ENCODE measurements around the gene ASTN2. TPM values are rescaled to one million over a fixed set of nuclear protein-coding genes. Genes with fewer than 3 reads are reported as not detected.

The ASTN2 gene
- total RNA-seq, 2 experiments from 2014 or later: 5.2 to 6.0 TPM

DNA sequence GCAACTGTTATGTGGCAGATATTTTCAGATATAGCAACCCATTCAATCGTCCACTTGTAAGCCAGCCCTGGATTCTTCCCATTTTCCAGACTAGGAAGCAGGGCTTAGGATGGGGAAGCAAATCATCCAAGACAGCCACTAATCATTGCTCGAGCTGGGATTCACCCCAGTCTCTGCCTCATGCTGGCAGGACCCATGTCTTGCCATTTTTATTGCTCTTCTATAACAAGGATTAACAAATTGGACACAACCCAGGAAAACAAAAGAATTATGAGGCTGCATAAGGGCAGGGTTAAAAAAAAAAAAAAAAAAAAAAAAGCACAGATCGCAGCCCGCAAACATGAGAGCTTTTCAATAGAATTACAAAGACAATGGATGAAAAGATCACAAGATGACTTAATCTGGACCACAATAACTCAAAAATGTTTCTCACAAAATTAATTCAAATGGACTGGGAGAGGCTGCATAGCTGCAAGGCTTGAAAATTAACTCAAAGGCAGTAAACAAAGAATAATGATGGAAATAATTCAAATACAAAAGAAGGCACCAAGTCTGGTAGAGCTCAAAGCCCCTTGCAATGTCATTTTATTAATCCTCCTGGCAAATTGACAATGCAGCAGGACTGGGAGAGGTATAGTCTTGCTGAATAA lies 40.7 kb downstream of the ASTN2 start:
- Mint-ChIP-seq H3K4me3 (no peak overlapping the region), H3K4me1 (no peaks in the 10 kb centered on the region), H3K27ac (no peak overlapping the region), H3K27me3 (no peaks in the 10 kb centered on the region), H3K36me3 (no peaks in the 10 kb centered on the region), H3K9me3 (peaks cover 2% of the 10 kb centered on the region)
- DNase-seq (no peak), ATAC-seq (ENCODE audit: low read depth) (no peak)
- POLR2A ChIA-PET: no interaction called here

DNA sequence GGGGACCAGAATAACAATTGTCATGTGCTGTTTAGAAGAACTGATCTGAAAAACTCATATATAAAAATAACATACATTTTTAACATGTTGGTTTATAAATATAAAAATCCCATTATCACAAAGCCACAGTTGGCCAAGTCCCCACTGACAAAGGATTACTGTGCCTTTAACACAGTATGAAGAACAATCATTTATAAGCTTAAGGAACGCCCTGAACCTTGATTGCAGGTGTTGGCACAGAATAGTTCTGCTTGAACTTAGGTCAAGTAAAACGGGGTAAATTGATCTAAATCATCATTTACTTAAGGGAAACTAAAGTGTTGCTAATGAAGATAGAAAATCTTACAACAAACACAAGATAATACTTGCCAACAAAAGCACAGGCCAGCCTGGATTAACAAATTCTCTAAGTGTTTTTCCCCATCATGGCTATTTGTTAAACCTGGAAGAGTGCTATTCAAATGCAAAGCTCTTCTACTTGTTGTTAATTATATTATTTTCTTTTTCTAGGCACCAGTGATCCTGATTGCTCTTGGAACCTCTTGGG lies 46.1 kb downstream of the ASTN2 start:
- POLR2A ChIA-PET: no interaction called here
- no peaks in the 10 kb centered on the region for H3K27me3 Mint-ChIP-seq
- ATAC-seq (ENCODE audit: low read depth): no peak
- H3K36me3 Mint-ChIP-seq: no peaks in the 10 kb centered on the region
- H3K9me3 Mint-ChIP-seq: peaks cover 1% of the 10 kb centered on the region
- no peak for DNase-seq
- no peak overlapping the region for H3K4me3 Mint-ChIP-seq
- no peak overlapping the region for H3K27ac Mint-ChIP-seq
- no peaks in the 10 kb centered on the region for H3K4me1 Mint-ChIP-seq

DNA sequence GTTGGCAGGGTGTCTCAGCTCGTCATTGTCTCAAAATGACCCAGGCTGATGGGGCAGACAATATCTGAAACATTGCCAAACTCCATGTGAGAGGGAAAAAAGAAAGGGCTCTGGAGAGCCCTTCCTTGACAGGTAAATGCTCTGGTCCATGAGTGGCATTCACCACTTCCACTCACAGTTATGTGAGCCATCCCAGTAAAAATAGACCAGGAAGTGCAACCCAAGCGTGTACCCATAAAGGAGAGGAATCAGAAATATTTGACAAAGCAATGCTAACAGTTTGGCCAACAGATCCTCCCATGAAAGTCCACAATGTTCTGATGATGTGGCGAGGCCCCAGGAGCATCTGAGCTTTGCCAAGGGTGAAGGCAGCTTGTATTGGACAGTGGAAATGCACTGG lies 49.4 kb downstream of the ASTN2 start:
- H3K4me1 Mint-ChIP-seq: no peaks in the 10 kb centered on the region
- no peak overlapping the region for H3K27ac Mint-ChIP-seq
- H3K36me3 Mint-ChIP-seq: no peaks in the 10 kb centered on the region
- DNase-seq (no peak), ATAC-seq (ENCODE audit: low read depth) (no peak)
- no peak overlapping the region for H3K4me3 Mint-ChIP-seq
- H3K9me3 Mint-ChIP-seq: peaks cover 4% of the 10 kb centered on the region
- POLR2A ChIA-PET: no interaction called here
- H3K27me3 Mint-ChIP-seq: no peaks in the 10 kb centered on the region

DNA sequence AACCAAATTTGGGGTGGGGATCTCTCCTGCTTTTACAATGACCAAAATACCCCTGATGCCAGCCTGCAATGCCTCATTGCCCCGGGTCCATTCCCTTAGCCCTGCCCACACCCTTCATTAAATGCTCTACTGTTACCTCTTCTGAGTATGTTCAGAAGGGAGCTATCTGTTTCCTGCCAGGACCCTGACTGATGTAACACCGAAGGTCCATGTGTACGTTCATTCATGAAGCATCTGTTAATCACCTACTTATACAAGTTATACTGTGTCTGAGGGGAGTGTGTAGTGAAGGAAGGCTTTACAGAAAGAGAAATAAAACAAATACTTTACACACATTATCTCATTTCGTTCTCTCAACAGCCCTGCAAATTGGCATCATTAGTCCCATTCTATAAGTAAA lies 51.9 kb downstream of the ASTN2 start:
- H3K4me3 Mint-ChIP-seq: no peak overlapping the region
- no peaks in the 10 kb centered on the region for H3K36me3 Mint-ChIP-seq

DNA sequence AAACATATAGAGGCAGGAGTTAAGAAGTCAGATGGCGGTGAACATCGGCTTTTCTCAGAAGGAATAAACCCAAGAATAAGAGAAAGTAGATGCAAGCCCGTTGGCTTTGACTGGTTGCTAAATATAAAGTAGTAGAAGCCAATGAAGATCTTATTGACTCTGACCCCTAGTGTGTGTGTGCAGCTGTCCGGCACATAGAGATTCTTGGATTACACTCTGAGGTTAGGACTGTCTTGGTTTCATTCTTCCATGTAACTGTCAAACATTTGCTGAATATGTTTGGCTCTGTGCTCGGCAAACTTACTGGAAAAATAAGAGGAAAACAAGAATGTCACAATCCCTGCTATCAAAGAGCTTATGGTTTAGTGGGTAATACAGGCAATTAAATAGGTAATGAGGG lies 54.9 kb downstream of the ASTN2 start:
- DNase-seq (no peak), ATAC-seq (ENCODE audit: low read depth) (no peak)
- H3K27me3 Mint-ChIP-seq: no peaks in the 10 kb centered on the region
- no peak overlapping the region for H3K27ac Mint-ChIP-seq
- no peaks in the 10 kb centered on the region for H3K36me3 Mint-ChIP-seq
- no peak overlapping the region for H3K4me3 Mint-ChIP-seq
- POLR2A ChIA-PET: no interaction called here
- no peaks in the 10 kb centered on the region for H3K4me1 Mint-ChIP-seq
- peaks cover 2% of the 10 kb centered on the region for H3K9me3 Mint-ChIP-seq

More for the DNA sequence above, 51.9 kb downstream of the ASTN2 start:
- no peak for DNase-seq
- Mint-ChIP-seq H3K4me1 (no peaks in the 10 kb centered on the region), H3K9me3 (peaks cover 4% of the 10 kb centered on the region), H3K27ac (no peak overlapping the region), H3K27me3 (no peaks in the 10 kb centered on the region)
- POLR2A ChIA-PET: no interaction called here
- no peak for ATAC-seq (ENCODE audit: low read depth)

DNA sequence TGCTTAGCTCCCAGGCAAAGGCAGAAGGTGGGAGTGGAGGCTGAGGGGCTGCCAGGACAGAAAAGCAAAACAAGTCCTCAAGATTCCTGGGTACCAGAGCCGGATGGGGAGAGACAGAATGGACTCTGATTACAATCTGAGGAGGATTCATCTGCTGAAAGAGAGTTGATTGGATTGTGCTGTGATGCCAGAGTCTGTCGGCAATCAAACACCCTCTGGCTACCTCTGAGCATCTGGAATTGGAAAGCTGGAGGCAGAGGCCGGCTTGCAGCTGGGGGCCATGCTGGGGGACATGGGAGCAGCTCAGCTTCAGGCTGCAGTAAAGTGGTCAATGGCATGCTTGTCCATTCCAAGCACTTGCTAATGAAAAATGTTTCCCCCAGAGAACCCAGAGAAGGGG lies 59.3 kb downstream of the ASTN2 start:
- Mint-ChIP-seq H3K4me3 (no peak overlapping the region), H3K4me1 (no peaks in the 10 kb centered on the region), H3K27ac (no peak overlapping the region), H3K27me3 (no peaks in the 10 kb centered on the region), H3K9me3 (peaks cover 3% of the 10 kb centered on the region), H3K36me3 (no peaks in the 10 kb centered on the region)
- DNase-seq: no peak
- POLR2A ChIA-PET: no interaction called here
- ATAC-seq (ENCODE audit: low read depth): no peak

DNA sequence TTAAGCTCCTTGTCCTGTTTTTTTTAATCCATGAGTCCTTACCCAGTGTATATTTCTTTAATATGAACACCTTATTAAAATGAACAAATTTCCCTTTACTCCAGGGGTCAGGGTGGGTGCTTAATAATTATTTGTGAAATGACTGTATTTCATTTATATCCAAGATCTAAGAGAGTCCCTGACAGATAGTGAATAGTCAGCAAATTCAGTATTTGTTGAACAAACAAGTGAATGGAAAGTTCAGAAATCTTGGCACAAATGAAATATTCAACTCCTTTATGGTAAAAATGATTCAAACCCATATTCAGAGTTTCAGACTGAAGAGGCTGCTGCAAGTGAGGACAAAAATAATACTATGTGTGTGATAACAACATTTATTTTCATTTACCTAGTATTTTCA lies 59.9 kb downstream of the ASTN2 start:
- H3K9me3 Mint-ChIP-seq: peaks cover 5% of the 10 kb centered on the region
- H3K27ac Mint-ChIP-seq: no peak overlapping the region
- no peaks in the 10 kb centered on the region for H3K27me3 Mint-ChIP-seq
- H3K36me3 Mint-ChIP-seq: no peaks in the 10 kb centered on the region
- no peak overlapping the region for H3K4me3 Mint-ChIP-seq
- no peak for DNase-seq
- H3K4me1 Mint-ChIP-seq: no peaks in the 10 kb centered on the region
- POLR2A ChIA-PET: no interaction called here
- ATAC-seq (ENCODE audit: low read depth): no peak

DNA sequence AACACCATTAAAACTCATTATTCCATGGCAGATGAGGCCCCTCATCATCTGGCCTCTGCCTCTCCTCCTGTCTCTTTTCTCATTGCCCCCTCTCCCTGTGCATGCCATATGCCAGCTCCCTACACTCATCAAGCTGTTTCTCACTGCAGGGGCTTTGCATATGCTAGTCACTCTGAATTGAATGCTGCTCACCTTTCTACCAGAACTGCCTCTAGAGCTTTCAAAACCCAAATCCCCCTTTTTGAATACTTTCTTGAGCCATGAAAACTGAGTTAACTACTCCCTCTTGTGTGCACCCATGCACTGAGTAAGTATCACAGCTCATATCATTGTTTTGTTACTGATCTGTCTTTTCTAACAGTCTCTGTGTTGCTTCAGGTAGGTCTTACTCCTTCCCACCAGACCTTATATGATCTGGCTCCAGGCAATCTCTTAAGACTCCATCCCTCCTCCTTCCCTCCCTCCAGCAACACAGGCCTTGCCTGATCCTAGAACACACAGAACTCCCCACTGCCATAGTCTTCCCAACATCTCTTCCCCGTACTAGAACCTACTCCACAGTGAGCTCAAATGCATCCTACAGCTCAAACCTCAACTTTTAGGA lies 60.5 kb downstream of the ASTN2 start:
- no peaks in the 10 kb centered on the region for H3K4me1 Mint-ChIP-seq
- no peaks in the 10 kb centered on the region for H3K36me3 Mint-ChIP-seq
- no peaks in the 10 kb centered on the region for H3K27me3 Mint-ChIP-seq
- peaks cover 5% of the 10 kb centered on the region for H3K9me3 Mint-ChIP-seq
- ATAC-seq (ENCODE audit: low read depth): no peak
- no peak for DNase-seq
- H3K4me3 Mint-ChIP-seq: no peak overlapping the region
- POLR2A ChIA-PET: no interaction called here
- H3K27ac Mint-ChIP-seq: no peak overlapping the region

DNA sequence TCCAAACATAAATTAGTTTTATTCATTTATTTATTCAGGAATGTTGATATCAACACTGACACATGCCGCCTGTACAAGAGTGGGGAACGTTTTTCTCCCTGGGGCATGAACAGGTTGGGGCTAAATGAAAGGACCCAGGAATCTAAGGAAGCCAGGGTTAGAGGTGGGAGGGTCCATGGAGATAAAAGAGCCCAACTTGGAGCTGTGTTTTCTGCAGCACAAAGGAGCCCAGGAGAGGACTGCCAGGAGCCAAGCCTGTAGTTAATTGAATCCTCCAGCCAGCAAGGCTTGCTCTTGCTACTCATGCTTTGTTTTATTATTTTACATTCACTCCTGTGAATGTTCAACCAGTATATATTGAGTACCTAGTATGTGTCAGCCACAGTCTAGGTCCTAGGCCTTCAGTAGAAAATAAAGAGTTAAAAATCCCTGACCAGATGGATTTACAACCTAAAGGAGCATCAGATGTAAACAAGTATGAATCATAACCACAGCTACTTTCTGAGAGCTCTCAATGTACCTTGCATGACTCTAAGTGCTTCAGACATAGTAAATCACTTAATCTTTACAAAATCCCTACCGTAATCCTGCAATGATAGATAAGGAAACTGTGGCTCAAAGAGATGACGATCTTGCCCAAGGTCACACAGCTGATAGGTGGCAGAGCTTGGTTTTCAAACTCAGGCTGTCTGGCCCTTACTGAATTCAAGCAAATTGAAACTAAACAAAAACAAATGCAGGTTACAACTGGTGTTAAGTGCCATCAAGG lies 69.8 kb downstream of the ASTN2 start:
- H3K4me3 Mint-ChIP-seq: no peak overlapping the region
- H3K27ac Mint-ChIP-seq: no peak overlapping the region
- H3K36me3 Mint-ChIP-seq: no peaks in the 10 kb centered on the region
- no peak for DNase-seq
- POLR2A ChIA-PET: no interaction called here
- no peak for ATAC-seq (ENCODE audit: low read depth)
- no peaks in the 10 kb centered on the region for H3K4me1 Mint-ChIP-seq
- no peaks in the 10 kb centered on the region for H3K27me3 Mint-ChIP-seq
- H3K9me3 Mint-ChIP-seq: peaks cover 1% of the 10 kb centered on the region

DNA sequence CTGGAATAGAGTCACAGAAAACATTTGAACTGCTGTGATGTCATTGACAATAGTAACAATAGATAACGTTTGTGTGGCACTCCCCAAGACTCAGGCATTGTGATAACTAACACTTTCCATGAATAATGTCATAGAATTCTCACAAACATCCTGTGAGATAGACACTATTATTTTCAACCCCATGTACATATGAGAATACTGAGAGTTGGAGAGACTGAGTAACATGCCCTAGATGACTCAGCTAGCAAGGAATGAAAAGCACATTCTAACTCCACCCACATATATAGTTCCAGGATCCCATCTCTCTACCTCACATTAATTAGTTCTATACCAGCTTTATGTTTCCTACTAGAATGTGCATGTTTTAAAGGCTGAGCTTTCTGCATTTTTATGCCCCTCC lies 71.4 kb downstream of the ASTN2 start:
- Mint-ChIP-seq H3K27me3 (no peaks in the 10 kb centered on the region), H3K27ac (no peak overlapping the region), H3K4me1 (no peaks in the 10 kb centered on the region), H3K9me3 (peaks cover 1% of the 10 kb centered on the region), H3K4me3 (no peak overlapping the region), H3K36me3 (no peaks in the 10 kb centered on the region)
- ATAC-seq (ENCODE audit: low read depth) (no peak), DNase-seq (no peak)
- POLR2A ChIA-PET: no interaction called here

DNA sequence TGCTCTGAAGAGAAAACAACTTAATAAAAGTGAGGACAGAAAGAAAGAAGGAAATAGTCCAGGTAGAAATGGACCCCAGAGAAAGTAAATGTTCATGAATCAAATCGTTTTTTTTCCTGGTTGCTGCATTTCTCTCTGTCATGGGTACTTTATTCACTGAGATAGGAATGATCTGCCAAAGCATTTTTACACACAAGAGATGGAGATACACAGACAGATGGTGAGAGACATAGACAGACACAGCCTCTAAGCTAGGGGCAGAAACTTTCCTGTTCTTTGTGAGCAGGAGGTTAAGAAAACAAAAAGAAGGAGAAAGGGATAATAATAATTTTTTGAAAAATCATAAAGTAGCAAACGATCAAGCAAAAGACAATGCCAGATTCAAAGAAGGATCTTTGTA lies 73.7 kb downstream of the ASTN2 start:
- no peaks in the 10 kb centered on the region for H3K27me3 Mint-ChIP-seq
- H3K36me3 Mint-ChIP-seq: no peaks in the 10 kb centered on the region
- H3K27ac Mint-ChIP-seq: no peak overlapping the region
- peaks cover 1% of the 10 kb centered on the region for H3K9me3 Mint-ChIP-seq
- ATAC-seq (ENCODE audit: low read depth): no peak
- no peaks in the 10 kb centered on the region for H3K4me1 Mint-ChIP-seq
- POLR2A ChIA-PET: no interaction called here
- no peak for DNase-seq
- H3K4me3 Mint-ChIP-seq: no peak overlapping the region

DNA sequence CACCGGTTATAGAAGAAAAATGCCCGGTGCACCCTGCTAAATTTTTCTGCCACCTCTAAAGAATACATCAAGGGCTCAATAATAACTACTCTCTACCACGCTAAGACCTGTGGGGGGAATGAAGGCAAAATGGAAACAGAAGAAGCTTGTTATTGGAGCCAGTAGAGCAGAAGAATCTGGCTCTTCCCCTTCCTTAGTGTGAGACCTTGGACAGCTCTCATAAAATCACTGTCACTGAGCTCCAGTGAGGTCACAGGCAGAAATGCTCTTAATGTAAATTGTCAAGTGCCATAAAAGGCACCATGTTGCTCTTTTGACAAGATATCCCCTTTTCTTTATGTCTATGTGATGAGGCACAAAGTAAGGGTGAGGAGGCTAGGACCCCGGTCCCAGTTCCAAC lies 74.4 kb downstream of the ASTN2 start:
- ATAC-seq (ENCODE audit: low read depth) (no peak), DNase-seq (no peak)
- Mint-ChIP-seq H3K4me1 (no peaks in the 10 kb centered on the region), H3K36me3 (no peaks in the 10 kb centered on the region), H3K9me3 (peaks cover 1% of the 10 kb centered on the region), H3K27me3 (no peaks in the 10 kb centered on the region), H3K27ac (no peak overlapping the region), H3K4me3 (no peak overlapping the region)
- POLR2A ChIA-PET: no interaction called here

DNA sequence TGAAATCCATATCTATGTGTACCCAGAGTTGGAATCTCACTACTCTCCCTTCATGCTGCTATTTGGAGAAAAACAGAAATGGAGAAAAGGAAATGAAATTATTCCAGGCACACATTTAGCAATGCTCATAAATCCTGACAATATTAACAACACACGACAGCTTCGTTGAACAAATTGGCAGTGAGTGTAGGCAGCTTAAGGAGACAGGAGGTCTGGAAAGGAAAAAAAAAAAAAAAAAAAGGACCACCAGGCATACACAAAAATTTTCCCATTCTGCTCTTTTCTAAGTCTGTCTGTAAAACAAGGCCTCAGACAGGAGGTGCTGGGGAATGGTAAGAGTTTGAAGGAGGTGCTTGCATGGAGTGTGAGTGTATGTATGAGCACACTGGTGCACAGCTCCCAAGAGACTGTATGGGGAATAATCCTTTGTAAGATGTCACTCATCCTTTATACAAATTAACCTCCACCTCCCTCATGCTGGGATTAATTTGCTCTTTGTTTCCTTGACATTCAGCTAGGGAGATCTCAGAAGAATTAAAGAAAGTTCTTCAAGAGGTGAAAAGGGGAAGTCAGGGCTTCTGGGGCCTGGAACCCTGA lies 78.9 kb downstream of the ASTN2 start:
- H3K27ac Mint-ChIP-seq: no peak overlapping the region
- no peaks in the 10 kb centered on the region for H3K4me1 Mint-ChIP-seq
- H3K9me3 Mint-ChIP-seq: peaks cover 3% of the 10 kb centered on the region
- ATAC-seq (ENCODE audit: low read depth): no peak
- no peak overlapping the region for H3K4me3 Mint-ChIP-seq
- POLR2A ChIA-PET: no interaction called here
- H3K27me3 Mint-ChIP-seq: no peaks in the 10 kb centered on the region
- DNase-seq: no peak
- no peaks in the 10 kb centered on the region for H3K36me3 Mint-ChIP-seq

DNA sequence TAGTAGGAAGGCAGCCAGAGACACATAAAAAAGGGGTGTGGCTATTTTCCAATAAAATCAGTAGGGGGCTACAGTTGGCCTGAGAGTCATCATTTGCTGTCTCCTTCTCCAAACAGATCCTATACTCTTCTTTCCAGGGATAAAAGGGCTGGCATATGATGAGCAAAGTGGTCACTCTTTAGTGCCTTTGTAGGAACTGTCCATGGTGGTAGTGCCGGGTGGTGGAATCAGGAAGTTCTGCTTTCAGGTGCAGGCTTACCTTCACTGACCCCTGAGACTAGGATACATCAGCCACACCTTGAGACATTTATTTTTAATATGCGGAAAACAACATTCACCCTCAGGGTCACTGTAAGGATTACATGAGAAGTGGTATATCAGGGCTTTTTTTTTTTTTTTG lies 80.8 kb downstream of the ASTN2 start:
- no peaks in the 10 kb centered on the region for H3K36me3 Mint-ChIP-seq
- H3K27ac Mint-ChIP-seq: no peak overlapping the region
- ATAC-seq (ENCODE audit: low read depth): no peak
- no peaks in the 10 kb centered on the region for H3K4me1 Mint-ChIP-seq
- no peak overlapping the region for H3K4me3 Mint-ChIP-seq
- H3K9me3 Mint-ChIP-seq: peaks cover 2% of the 10 kb centered on the region
- POLR2A ChIA-PET: no interaction called here
- no peaks in the 10 kb centered on the region for H3K27me3 Mint-ChIP-seq
- no peak for DNase-seq

Measured in activated naive CD8-positive, alpha-beta T cell treated with anti-CD3 and anti-CD28 coated beads, Interleukin-2, amount 10 ng/mL, durations not matched to agents 7 days and 5 days (primary cell).